Measurements from ENCODE around the gene TNFRSF6B. TPM values are rescaled to one million over a fixed set of nuclear protein-coding genes. Genes with fewer than 3 reads are reported as not detected.

TNFRSF6B gene
- total and polyA plus RNA-seq, 2 of the 4 experiments (the other 2 are of a cell fraction) = 1.3 to 11.0 TPM

- Histone ChIP-seq H2BK120ac (ENCODE audit: low read depth, low read length) (no peak overlapping the region), H2BK5ac (ENCODE audit: low read depth, low read length, poor library complexity, severe bottlenecking) (no peak overlapping the region), H3K4me2 (ENCODE audit: low read depth, low read length) (no peak overlapping the region), H4K20me1 (ENCODE audit: insufficient read depth, low read length) (no peaks in the 10 kb centered on the region), H3K23ac (ENCODE audit: low read depth, low read length) (no peak overlapping the region), H3K36me3 (ENCODE audit: control insufficient read depth, insufficient read depth, low read length) (peaks cover 32% of the 10 kb centered on the region), H3K4me1 (ENCODE audit: control insufficient read depth, insufficient read depth, low read length) (peaks cover 16% of the 10 kb centered on the region), H2BK20ac (ENCODE audit: low read depth, low read length) (no peak overlapping the region), H3K56ac (ENCODE audit: extremely low read depth, insufficient read depth, low read length) (no peak overlapping the region), H4K8ac (ENCODE audit: low read depth in 2 of 2, low read length in 2 of 2) (no peak overlapping the region), H3K27ac (ENCODE audit: insufficient read depth, low read length) (no peak overlapping the region), H4K5ac (ENCODE audit: low read depth, low read length) (no peak overlapping the region), H3K4ac (ENCODE audit: low read depth, low read length) (no peak overlapping the region), H3K4me3 (ENCODE audit: insufficient read depth, low read depth, low read length) (no peak overlapping the region), H3K14ac (replicated peaks; ENCODE audit: low read depth, low read length) (no peak overlapping the region), H3K18ac (ENCODE audit: low read depth, low read length) (no peak overlapping the region), H3K27me3 (ENCODE audit: control insufficient read depth, insufficient read depth, low read length) (no peaks in the 10 kb centered on the region), H2AK5ac (ENCODE audit: low read depth, low read length) (peak overlapping the region; percentile 13; the same call in 1 of the 2 replicates), H2BK15ac (ENCODE audit: low read depth, low read length) (no peak overlapping the region), H3K9me3 (ENCODE audit: control insufficient read depth, insufficient read depth, low read length) (no peaks in the 10 kb centered on the region), H3K9ac (ENCODE audit: low read depth, low read length) (no peak overlapping the region), H3K79me1 (ENCODE audit: low read depth in 1 of 2, low read length in 2 of 2) (peaks cover 10 to 33% of the 10 kb centered on the region in 2 experiments; a peak in 3 of 4 replicates), H2AFZ (replicated peaks; ENCODE audit: low read length, poor library complexity) (no peak overlapping the region), H4K91ac (ENCODE audit: insufficient read depth, low read depth, low read length) (no peak overlapping the region), H3K9me1 (ENCODE audit: insufficient read depth, low read length) (peaks cover 13% of the 10 kb centered on the region), H2AK9ac (replicated peaks; ENCODE audit: low read depth, low read length, poor library complexity) (peak overlapping the region; percentile 77)
- CTCF ChIA-PET = no interaction called here
- intact Hi-C loops (cut with micrococcal nuclease) (no loop called here), in situ Hi-C loops (cut with MboI; ENCODE audit: low sequenced_read_pairs) (no loop called here), dilution Hi-C loops (cut with HindIII; ENCODE audit: low sequenced_read_pairs, unreplicated experiment) (no loop called here)
- TF ChIP-seq NFE2L2 (IDR thresholded peaks at IDR 0.05; ENCODE audit: low read depth, low read length) (no peak), CEBPB (IDR thresholded peaks at IDR 0.05; ENCODE audit: low read depth, low read length) (no peak)
- no TSS peak for BruUV-seq (replicated peaks)
- WGBS, 2 experiments (ENCODE audit: extremely low coverage in 2 of 2, insufficient read length in 1 of 2) = 100% methylated on average over 4 of the region's 13 CpGs; no CpG with 5 or more reads in 1 of the 2 experiments
- no peak for ATAC-seq (ENCODE audit: low read depth)
- POLR2A ChIA-PET (ENCODE audit: unreplicated experiment) = no interaction called here
- DNase-seq = no peak
Measured at GRCh38 chr20:63680427-63680826, 16.0 kb upstream of the TNFRSF6B start.
